GM23338 (cell line): Measurements from ENCODE around the gene LRRC51. TPM values are rescaled to one million over a fixed set of nuclear protein-coding genes. Genes with fewer than 3 reads are reported as not detected.
"Not testable (repeated sequence)": the region's sequence is repeated elsewhere in the genome, so short reads cannot be mapped to it uniquely, and the experiment has no call there.

ENCODE experiments used
- ATAC-seq: fragments of 200-7000 bp; cut with Tn5 transposase; 3 replicates; pipeline ENCODE4 v1.9.1; 2020
- DNase-seq: peaks from one replicate; pipeline ENCODE4 v3.0.0-alpha.2; 2015; ENCODE audit warnings: low spot score
- H2AFZ ChIP-seq: fragments of 200-600 bp; sonication (generic); 2 replicates; pipeline ENCODE4 v1.8.0; 2016; ENCODE audit warnings: antibody characterized with exemption, mild to moderate bottlenecking, moderate library complexity
- H3F3A ChIP-seq: fragments of 200-600 bp; sonication (generic); replicated peaks from 2 replicates; pipeline ENCODE4 v1.8.0; 2017; ENCODE audit warnings: antibody characterized with exemption, mixed run types, low read depth
- H3K27ac ChIP-seq: fragments of 200-600 bp; sonication (generic); 2 replicates; pipeline ENCODE4 v1.6.1; 2016; ENCODE audit warnings: low read depth
- H3K27me3 ChIP-seq: fragments of 200-600 bp; sonication (generic); 2 replicates; pipeline ENCODE4 v1.8.0; 2016; ENCODE audit warnings: mild to moderate bottlenecking, mixed run types, moderate library complexity; ENCODE audit not compliant: insufficient read depth
- H3K36me3 ChIP-seq: fragments of 200-600 bp; sonication (generic); 2 replicates; pipeline ENCODE4 v1.8.0; 2016; ENCODE audit warnings: mild to moderate bottlenecking; ENCODE audit not compliant: insufficient read depth
- H3K4me1 ChIP-seq: fragments of 200-600 bp; sonication (generic); 2 replicates; pipeline ENCODE4 v1.8.0; 2016; ENCODE audit warnings: mild to moderate bottlenecking, moderate library complexity; ENCODE audit not compliant: insufficient read depth
- H3K4me2 ChIP-seq: fragments of 200-600 bp; sonication (generic); 2 replicates; pipeline ENCODE4 v1.7.1; 2017; ENCODE audit warnings: mixed run types
- H3K4me3 ChIP-seq: fragments of 200-600 bp; sonication (generic); 2 replicates; pipeline ENCODE4 v1.6.1; 2016; ENCODE audit warnings: mixed run types
- H3K79me2 ChIP-seq: fragments of 200-600 bp; sonication (generic); replicated peaks from 2 replicates; pipeline ENCODE4 v1.8.0; 2017; ENCODE audit warnings: mild to moderate bottlenecking; ENCODE audit not compliant: insufficient read depth
- H3K9me2 ChIP-seq: fragments of 200-600 bp; sonication (generic); 2 replicates; pipeline ENCODE4 v1.8.0; 2017; ENCODE audit not compliant: insufficient read depth
- H4K20me1 ChIP-seq: fragments of 200-600 bp; sonication (generic); replicated peaks from 2 replicates; pipeline ENCODE4 v1.8.0; 2017; ENCODE audit warnings: mild to moderate bottlenecking; ENCODE audit not compliant: insufficient read depth
- H3K27ac Mint-ChIP-seq: 2 replicates; pipeline ENCODE4 v1.8.0; 2020; ENCODE audit warnings: inconsistent platforms, mild to moderate bottlenecking, moderate library complexity, mixed read lengths
- H3K27me3 Mint-ChIP-seq: 3 replicates; pipeline ENCODE4 v1.8.0; 2022; ENCODE audit warnings: low read depth, mild to moderate bottlenecking, moderate library complexity, mixed read lengths, inconsistent platforms; ENCODE audit not compliant: insufficient read depth, poor library complexity
- H3K36me3 Mint-ChIP-seq: 3 replicates; pipeline ENCODE4 v1.8.0; 2021; ENCODE audit warnings: low read depth, mild to moderate bottlenecking, inconsistent platforms, moderate library complexity, mixed read lengths
- H3K4me1 Mint-ChIP-seq: 3 replicates; pipeline ENCODE4 v1.8.0; 2020; ENCODE audit warnings: mild to moderate bottlenecking, inconsistent platforms, mixed read lengths
- H3K4me3 Mint-ChIP-seq: 3 replicates; pipeline ENCODE4 v1.8.0; 2021; ENCODE audit warnings: moderate library complexity, mild to moderate bottlenecking, inconsistent platforms, mixed read lengths
- H3K9me3 Mint-ChIP-seq: 3 replicates; pipeline ENCODE4 v1.8.0; 2020; ENCODE audit warnings: moderate library complexity, mild to moderate bottlenecking, inconsistent platforms, mixed read lengths
- CREB1 ChIP-seq: fragments of 250-450 bp; sonication (Bioruptor Pico); IDR thresholded peaks from 2 replicates; pipeline ENCODE4 v1.5.0; 2020; ENCODE audit warnings: low read depth, mild to moderate bottlenecking, moderate library complexity
- EZH2phosphoT487 ChIP-seq: fragments of 200-600 bp; sonication (generic); IDR thresholded peaks from one replicate; pipeline ENCODE4 v1.8.1; 2018; ENCODE audit warnings: antibody characterized with exemption; ENCODE audit not compliant: unreplicated experiment
- JUNB ChIP-seq: IDR thresholded peaks from one replicate; pipeline ENCODE4 v1.6.1; 2016; ENCODE audit warnings: antibody characterized with exemption; ENCODE audit not compliant: unreplicated experiment
- STAT1 ChIP-seq: IDR thresholded peaks from one replicate; pipeline ENCODE4 v1.6.1; 2016; ENCODE audit warnings: antibody characterized with exemption; ENCODE audit not compliant: unreplicated experiment
- ZNF114 ChIP-seq: fragments of 250-450 bp; sonication (Bioruptor Pico); IDR thresholded peaks from 2 replicates; pipeline ENCODE4 v1.5.0; 2020; ENCODE audit warnings: mild to moderate bottlenecking, moderate library complexity
- polyA plus RNA-seq: library from polyadenylated mRNA; unstranded; fragments of >200 nt; fragmentation: Nextera tagmentation; extraction: Ambion mirVana; gene quantifications from 2 replicates; pipeline ENCODE4 v1.2.1, GENCODE V29; 2016
- total RNA-seq: library from RNA; depleted of rRNA; stranded (reverse); fragments of >200 nt; shearing (Covaris generic); gene quantifications from 2 replicates; pipeline ENCODE4 v1.2.3, GENCODE V29; 2014
- TF ChIP-seq, protein P1 (sequence below): IDR thresholded peaks from 2 replicates; pipeline ENCODE4 v1.6.1; 2016; ENCODE audit warnings: antibody characterized with exemption
- TF ChIP-seq, protein P2 (sequence below), 2 experiments: fragments of 200-600 bp in 1 of 2; sonication (generic) in 1 of 2; conservative IDR thresholded peaks; 2 replicates each; pipeline versions ENCODE4 v1.5.1 to v1.6.1; 2016 to 2017; ENCODE audit warnings: antibody characterized with exemption in 2 of 2, low read depth in 2 of 2, mild to moderate bottlenecking in 2 of 2, moderate library complexity in 1 of 2
- TF ChIP-seq, protein P3 (sequence below): fragments of 250-450 bp; sonication (Bioruptor Pico); IDR thresholded peaks from 2 replicates; pipeline ENCODE4 v1.5.0; 2020; ENCODE audit warnings: mild to moderate bottlenecking, moderate library complexity

The LRRC51 gene
- total and polyA plus RNA-seq, 2 experiments from 2014 or later, result 3.6 to 4.2 TPM

DNA sequence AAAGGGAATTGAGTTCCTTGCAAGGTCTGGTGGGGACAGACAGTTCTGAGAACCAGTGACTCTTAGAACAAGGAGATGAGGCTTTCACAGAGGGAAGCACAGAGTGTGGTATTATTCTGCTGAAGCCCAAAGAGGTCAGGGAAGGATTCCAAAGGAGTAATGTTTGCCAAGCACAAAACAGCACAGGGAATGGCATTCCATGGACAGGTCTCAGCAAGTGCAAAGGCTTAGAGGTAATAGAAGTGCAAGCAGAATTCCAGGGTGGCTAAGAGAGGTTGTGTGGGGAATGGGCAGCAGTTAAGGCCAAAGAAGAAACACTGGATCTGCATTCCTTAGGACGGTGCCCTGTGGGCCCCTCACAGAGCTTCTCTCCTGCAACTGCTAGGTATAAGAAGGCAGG is 61.4 kb downstream of the LRRC51 start:
- H3K27ac ChIP-seq, H3K4me1 ChIP-seq, H3K4me3 ChIP-seq, H3K36me3 Mint-ChIP-seq, H4K20me1 ChIP-seq, H3K79me2 ChIP-seq, H3K9me3 Mint-ChIP-seq, H3K27ac Mint-ChIP-seq, H3K4me3 Mint-ChIP-seq, H3K4me1 Mint-ChIP-seq, H3F3A ChIP-seq, H3K4me2 ChIP-seq, H3K27me3 ChIP-seq, H2AFZ ChIP-seq, DNase-seq, H3K9me2 ChIP-seq, H3K36me3 ChIP-seq, H3K27me3 Mint-ChIP-seq, ATAC-seq: not testable (repeated sequence)

DNA sequence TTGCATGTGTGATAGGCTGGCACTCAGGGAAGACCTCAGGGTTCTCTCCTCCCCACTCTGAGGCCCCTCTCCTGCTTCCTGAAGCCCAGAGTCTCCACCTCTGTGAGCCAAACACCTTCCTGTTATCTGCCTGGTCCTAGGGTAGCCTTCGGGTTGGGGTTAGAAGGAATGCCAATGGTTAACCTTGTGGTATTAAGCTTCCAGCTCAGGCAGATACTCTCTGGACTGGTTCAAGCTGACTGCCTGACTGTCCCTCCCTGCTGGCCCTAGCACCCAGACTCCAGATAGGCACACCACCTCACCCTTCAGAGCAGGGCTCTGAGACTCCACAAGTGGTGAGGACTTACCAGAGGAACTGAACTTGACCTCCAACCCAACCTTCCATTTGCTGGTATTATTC is 61.9 kb downstream of the LRRC51 start:
- H3K27me3 ChIP-seq, H3K27me3 Mint-ChIP-seq, H3K4me3 Mint-ChIP-seq, H3K79me2 ChIP-seq, H3K36me3 Mint-ChIP-seq, H3K27ac ChIP-seq, ATAC-seq, H4K20me1 ChIP-seq, H2AFZ ChIP-seq, H3F3A ChIP-seq, H3K27ac Mint-ChIP-seq, H3K9me3 Mint-ChIP-seq, H3K4me2 ChIP-seq, H3K4me1 ChIP-seq, H3K4me1 Mint-ChIP-seq, H3K4me3 ChIP-seq, H3K36me3 ChIP-seq, DNase-seq, H3K9me2 ChIP-seq: not testable (repeated sequence)

DNA sequence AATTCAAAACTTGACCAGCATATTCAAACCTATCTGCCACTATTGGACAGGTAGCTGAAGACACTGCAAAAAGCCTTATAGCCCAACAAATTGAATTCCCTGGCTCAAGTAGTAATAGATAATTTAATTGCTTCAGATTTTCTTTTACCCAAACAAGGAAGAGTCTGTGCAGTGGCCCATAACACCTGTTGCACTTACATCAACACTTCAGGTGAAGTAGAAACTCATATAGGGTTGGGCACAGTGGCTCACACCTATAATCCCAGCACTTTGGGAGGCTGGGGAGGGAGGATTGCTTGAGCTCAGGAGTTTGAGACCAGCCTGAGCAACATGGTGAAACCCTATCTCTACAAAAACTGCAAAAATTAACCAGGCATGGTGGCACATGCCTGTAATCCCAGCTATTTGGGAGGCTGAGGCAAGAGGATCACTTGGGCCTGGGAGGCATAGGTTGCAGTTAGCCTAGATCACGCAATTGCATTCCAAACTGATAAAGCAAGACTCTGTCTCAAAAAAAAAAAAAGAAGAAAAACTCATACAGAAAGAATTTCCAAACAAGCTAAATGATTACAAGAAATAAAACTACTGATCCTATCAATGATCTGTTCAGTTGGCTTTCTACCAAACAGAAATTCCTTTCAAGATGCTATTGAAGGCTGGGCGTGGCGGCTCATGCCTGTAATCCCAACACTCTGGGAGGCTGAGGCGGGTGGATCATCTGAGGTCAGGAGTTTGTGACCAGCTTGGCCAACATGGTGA is 64.3 kb downstream of the LRRC51 start:
- no peaks in the 10 kb centered on the region for H3K36me3 ChIP-seq
- Mint-ChIP-seq H3K9me3 (no peaks in the 10 kb centered on the region), H3K4me3 (no peak overlapping the region), H3K27ac (no peak overlapping the region), H3K36me3 (no peaks in the 10 kb centered on the region), H3K4me1 (peaks cover 2% of the 10 kb centered on the region; the same call in 1 of the 3 replicates), H3K27me3 (no peaks in the 10 kb centered on the region)
- no peak overlapping the region for H3K4me3 ChIP-seq
- ATAC-seq, result no peak
- no peaks in the 10 kb centered on the region for H4K20me1 ChIP-seq
- H3K9me2 ChIP-seq, result no peaks in the 10 kb centered on the region
- no peaks in the 10 kb centered on the region for H3K27me3 ChIP-seq
- H3K4me1 ChIP-seq, result no peaks in the 10 kb centered on the region
- no peak overlapping the region for H2AFZ ChIP-seq
- no peak overlapping the region for H3K4me2 ChIP-seq
- H3F3A ChIP-seq, result no peaks in the 10 kb centered on the region
- no peak overlapping the region for H3K27ac ChIP-seq
- no peak for DNase-seq
- H3K79me2 ChIP-seq, result no peaks in the 10 kb centered on the region
- TF ChIP-seq EZH2phosphoT487, result no peak
- TF ChIP-seq, protein P1, sequence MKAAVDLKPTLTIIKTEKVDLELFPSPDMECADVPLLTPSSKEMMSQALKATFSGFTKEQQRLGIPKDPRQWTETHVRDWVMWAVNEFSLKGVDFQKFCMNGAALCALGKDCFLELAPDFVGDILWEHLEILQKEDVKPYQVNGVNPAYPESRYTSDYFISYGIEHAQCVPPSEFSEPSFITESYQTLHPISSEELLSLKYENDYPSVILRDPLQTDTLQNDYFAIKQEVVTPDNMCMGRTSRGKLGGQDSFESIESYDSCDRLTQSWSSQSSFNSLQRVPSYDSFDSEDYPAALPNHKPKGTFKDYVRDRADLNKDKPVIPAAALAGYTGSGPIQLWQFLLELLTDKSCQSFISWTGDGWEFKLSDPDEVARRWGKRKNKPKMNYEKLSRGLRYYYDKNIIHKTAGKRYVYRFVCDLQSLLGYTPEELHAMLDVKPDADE, result no peak
- no peak for TF ChIP-seq CREB1 (CRISPR knock-in tag)
- TF ChIP-seq, protein P2, sequence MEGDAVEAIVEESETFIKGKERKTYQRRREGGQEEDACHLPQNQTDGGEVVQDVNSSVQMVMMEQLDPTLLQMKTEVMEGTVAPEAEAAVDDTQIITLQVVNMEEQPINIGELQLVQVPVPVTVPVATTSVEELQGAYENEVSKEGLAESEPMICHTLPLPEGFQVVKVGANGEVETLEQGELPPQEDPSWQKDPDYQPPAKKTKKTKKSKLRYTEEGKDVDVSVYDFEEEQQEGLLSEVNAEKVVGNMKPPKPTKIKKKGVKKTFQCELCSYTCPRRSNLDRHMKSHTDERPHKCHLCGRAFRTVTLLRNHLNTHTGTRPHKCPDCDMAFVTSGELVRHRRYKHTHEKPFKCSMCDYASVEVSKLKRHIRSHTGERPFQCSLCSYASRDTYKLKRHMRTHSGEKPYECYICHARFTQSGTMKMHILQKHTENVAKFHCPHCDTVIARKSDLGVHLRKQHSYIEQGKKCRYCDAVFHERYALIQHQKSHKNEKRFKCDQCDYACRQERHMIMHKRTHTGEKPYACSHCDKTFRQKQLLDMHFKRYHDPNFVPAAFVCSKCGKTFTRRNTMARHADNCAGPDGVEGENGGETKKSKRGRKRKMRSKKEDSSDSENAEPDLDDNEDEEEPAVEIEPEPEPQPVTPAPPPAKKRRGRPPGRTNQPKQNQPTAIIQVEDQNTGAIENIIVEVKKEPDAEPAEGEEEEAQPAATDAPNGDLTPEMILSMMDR (conservative IDR thresholded peaks at IDR 0.05; ENCODE audit: low read depth in 2 of 2), result no peak
- no peak for TF ChIP-seq JUNB
- TF ChIP-seq, protein P3, sequence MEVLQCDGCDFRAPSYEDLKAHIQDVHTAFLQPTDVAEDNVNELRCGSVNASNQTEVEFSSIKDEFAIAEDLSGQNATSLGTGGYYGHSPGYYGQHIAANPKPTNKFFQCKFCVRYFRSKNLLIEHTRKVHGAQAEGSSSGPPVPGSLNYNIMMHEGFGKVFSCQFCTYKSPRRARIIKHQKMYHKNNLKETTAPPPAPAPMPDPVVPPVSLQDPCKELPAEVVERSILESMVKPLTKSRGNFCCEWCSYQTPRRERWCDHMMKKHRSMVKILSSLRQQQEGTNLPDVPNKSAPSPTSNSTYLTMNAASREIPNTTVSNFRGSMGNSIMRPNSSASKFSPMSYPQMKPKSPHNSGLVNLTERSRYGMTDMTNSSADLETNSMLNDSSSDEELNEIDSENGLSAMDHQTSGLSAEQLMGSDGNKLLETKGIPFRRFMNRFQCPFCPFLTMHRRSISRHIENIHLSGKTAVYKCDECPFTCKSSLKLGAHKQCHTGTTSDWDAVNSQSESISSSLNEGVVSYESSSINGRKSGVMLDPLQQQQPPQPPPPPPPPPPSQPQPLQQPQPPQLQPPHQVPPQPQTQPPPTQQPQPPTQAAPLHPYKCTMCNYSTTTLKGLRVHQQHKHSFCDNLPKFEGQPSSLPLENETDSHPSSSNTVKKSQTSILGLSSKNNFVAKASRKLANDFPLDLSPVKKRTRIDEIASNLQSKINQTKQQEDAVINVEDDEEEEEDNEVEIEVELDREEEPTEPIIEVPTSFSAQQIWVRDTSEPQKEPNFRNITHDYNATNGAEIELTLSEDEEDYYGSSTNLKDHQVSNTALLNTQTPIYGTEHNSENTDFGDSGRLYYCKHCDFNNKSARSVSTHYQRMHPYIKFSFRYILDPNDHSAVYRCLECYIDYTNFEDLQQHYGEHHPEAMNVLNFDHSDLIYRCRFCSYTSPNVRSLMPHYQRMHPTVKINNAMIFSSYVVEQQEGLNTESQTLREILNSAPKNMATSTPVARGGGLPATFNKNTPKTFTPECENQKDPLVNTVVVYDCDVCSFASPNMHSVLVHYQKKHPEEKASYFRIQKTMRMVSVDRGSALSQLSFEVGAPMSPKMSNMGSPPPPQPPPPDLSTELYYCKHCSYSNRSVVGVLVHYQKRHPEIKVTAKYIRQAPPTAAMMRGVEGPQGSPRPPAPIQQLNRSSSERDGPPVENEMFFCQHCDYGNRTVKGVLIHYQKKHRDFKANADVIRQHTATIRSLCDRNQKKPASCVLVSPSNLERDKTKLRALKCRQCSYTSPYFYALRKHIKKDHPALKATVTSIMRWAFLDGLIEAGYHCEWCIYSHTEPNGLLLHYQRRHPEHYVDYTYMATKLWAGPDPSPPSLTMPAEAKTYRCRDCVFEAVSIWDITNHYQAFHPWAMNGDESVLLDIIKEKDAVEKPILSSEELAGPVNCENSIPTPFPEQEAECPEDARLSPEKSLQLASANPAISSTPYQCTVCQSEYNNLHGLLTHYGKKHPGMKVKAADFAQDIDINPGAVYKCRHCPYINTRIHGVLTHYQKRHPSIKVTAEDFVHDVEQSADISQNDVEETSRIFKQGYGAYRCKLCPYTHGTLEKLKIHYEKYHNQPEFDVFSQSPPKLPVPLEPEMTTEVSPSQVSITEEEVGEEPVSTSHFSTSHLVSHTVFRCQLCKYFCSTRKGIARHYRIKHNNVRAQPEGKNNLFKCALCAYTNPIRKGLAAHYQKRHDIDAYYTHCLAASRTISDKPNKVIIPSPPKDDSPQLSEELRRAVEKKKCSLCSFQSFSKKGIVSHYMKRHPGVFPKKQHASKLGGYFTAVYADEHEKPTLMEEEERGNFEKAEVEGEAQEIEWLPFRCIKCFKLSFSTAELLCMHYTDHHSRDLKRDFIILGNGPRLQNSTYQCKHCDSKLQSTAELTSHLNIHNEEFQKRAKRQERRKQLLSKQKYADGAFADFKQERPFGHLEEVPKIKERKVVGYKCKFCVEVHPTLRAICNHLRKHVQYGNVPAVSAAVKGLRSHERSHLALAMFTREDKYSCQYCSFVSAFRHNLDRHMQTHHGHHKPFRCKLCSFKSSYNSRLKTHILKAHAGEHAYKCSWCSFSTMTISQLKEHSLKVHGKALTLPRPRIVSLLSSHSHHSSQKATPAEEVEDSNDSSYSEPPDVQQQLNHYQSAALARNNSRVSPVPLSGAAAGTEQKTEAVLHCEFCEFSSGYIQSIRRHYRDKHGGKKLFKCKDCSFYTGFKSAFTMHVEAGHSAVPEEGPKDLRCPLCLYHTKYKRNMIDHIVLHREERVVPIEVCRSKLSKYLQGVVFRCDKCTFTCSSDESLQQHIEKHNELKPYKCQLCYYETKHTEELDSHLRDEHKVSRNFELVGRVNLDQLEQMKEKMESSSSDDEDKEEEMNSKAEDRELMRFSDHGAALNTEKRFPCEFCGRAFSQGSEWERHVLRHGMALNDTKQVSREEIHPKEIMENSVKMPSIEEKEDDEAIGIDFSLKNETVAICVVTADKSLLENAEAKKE (CRISPR knock-in tag), result no peak
- TF ChIP-seq ZNF114 (CRISPR knock-in tag), result no peak
- TF ChIP-seq STAT1, result no peak
